ENCODE data around the gene MRPS34.

Gene MRPS34

GRCh38 chr16:1769402-1770300 lies 3.3 kb downstream of the MRPS34 start:
- DNase-seq (ENCODE audit: low read depth): no peak

- no peak for DNase-seq (ENCODE audit: low read depth)
Observed at GRCh38 chr16:1768767-1769401, 4.0 kb downstream of the MRPS34 start.

- no peak for DNase-seq (ENCODE audit: low read depth)
Observed at GRCh38 chr16:1768061-1768766, 4.7 kb downstream of the MRPS34 start.

- DNase-seq (ENCODE audit: low read depth): no peak
Observed at GRCh38 chr16:1767116-1767994, 5.6 kb downstream of the MRPS34 start.

- DNase-seq (ENCODE audit: low read depth): no peak
Observed at GRCh38 chr16:1766701-1767100, 6.2 kb downstream of the MRPS34 start.

- no peak for DNase-seq (ENCODE audit: low read depth)
Observed at GRCh38 chr16:1766231-1766630, 6.7 kb downstream of the MRPS34 start.

- no peak for DNase-seq (ENCODE audit: low read depth)
Observed at GRCh38 chr16:1765826-1766225, 7.1 kb downstream of the MRPS34 start.

- DNase-seq (ENCODE audit: low read depth): no peak
Observed at GRCh38 chr16:1764971-1765370, 8.0 kb downstream of the MRPS34 start.

- DNase-seq (ENCODE audit: low read depth): no peak
Observed at GRCh38 chr16:1763521-1764511, 9.1 kb downstream of the MRPS34 start.

- no peak for DNase-seq (ENCODE audit: low read depth)
Observed at GRCh38 chr16:1762879-1763520, 9.9 kb downstream of the MRPS34 start.

GRCh38 chr16:1762196-1762878 lies 10.6 kb downstream of the MRPS34 start:
- no peak for DNase-seq (ENCODE audit: low read depth)

GRCh38 chr16:1761751-1762150 lies 11.2 kb downstream of the MRPS34 start:
- no peak for DNase-seq (ENCODE audit: low read depth)

GRCh38 chr16:1760911-1761310 lies 12.0 kb downstream of the MRPS34 start:
- DNase-seq (ENCODE audit: low read depth): no peak

GRCh38 chr16:1759511-1759910 lies 13.4 kb downstream of the MRPS34 start:
- no peak for DNase-seq (ENCODE audit: low read depth)

GRCh38 chr16:1758923-1759322 lies 14.0 kb downstream of the MRPS34 start:
- DNase-seq (ENCODE audit: low read depth): no peak

- DNase-seq (ENCODE audit: low read depth): no peak
Observed at GRCh38 chr16:1757714-1758461, 15.0 kb downstream of the MRPS34 start.

GRCh38 chr16:1754204-1754603 lies 18.7 kb downstream of the MRPS34 start:
- no peak for DNase-seq (ENCODE audit: low read depth)

GRCh38 chr16:1752853-1753252 lies 20.1 kb downstream of the MRPS34 start:
- DNase-seq (ENCODE audit: low read depth): no peak

- no peak for DNase-seq (ENCODE audit: low read depth)
Observed at GRCh38 chr16:1751946-1752345, 21.0 kb downstream of the MRPS34 start.

Data from stimulated activated CD8-positive, alpha-beta memory T cell treated with anti-CD3 and anti-CD28 coated beads, Interleukin-15, amount 100 ng/mL, for 24 hours (primary cell).